DMS114 treated with DMSO at 0.1 percent for 48 hours (cell line): ENCODE measurements around the gene ZNF655.
"Not testable (repeated sequence)": the region's sequence is repeated elsewhere in the genome, so short reads cannot be mapped to it uniquely, and the experiment has no call there.

ENCODE experiments used
- DNase-seq: peaks from one replicate; lab custom pipeline; 2025; ENCODE audit not compliant: unreplicated experiment; lab: John Stamatoyannopoulos, UW

Gene ZNF655

GRCh38 chr7:99559175-99559915, 903 bp downstream of the ZNF655 start:
- DNase-seq, result no peak

- DNase-seq, result no peak
These were observed 2.6 kb downstream of the ZNF655 start for GRCh38 chr7:99560834-99561736.

GRCh38 chr7:99561737-99562051, 3.3 kb downstream of the ZNF655 start:
- DNase-seq, result no peak

- no peak for DNase-seq
These were observed 3.8 kb downstream of the ZNF655 start for GRCh38 chr7:99562114-99562784.

- no peak for DNase-seq
These were observed 4.4 kb downstream of the ZNF655 start for GRCh38 chr7:99562832-99563231.

- no peak for DNase-seq
These were observed 5.2 kb downstream of the ZNF655 start for GRCh38 chr7:99563650-99564049.

GRCh38 chr7:99568770-99569169, 10.3 kb downstream of the ZNF655 start:
- not testable (repeated sequence) for DNase-seq

- no peak for DNase-seq
These were observed 13.3 kb downstream of the ZNF655 start for GRCh38 chr7:99571768-99572167.

- no peak for DNase-seq
These were observed 14.8 kb downstream of the ZNF655 start for GRCh38 chr7:99573257-99573656.

- DNase-seq, result no peak
These were observed 17.8 kb downstream of the ZNF655 start for GRCh38 chr7:99576251-99576650.

GRCh38 chr7:99579281-99579955, 21.0 kb downstream of the ZNF655 start:
- no peak for DNase-seq

GRCh38 chr7:99579956-99580777, 21.7 kb downstream of the ZNF655 start:
- peak; percentile 32 for DNase-seq

GRCh38 chr7:99580778-99581332, 22.4 kb downstream of the ZNF655 start:
- DNase-seq, result not testable (repeated sequence)

GRCh38 chr7:99588868-99589267, 30.4 kb downstream of the ZNF655 start:
- DNase-seq, result no peak

GRCh38 chr7:99594948-99595745, 36.7 kb downstream of the ZNF655 start:
- DNase-seq, result no peak

- DNase-seq, result no peak
These were observed 38.0 kb downstream of the ZNF655 start for GRCh38 chr7:99596408-99596955.

- DNase-seq, result no peak
These were observed 39.5 kb downstream of the ZNF655 start, which contains the start of gene TMEM225B for GRCh38 chr7:99597762-99598501. Gene TMEM225B, plus strand, starts transcription at chr7:99598267. Its CDS starts 6,122 bp downstream, at chr7:99604389.

GRCh38 chr7:99599836-99600235, 41.4 kb downstream of the ZNF655 start:
- DNase-seq, result no peak
